ENCODE data around the gene ANXA11. TPM values are rescaled to one million over a fixed set of nuclear protein-coding genes. Genes with fewer than 3 reads are reported as not detected.

The ANXA11 gene
- total and polyA plus RNA-seq, 9 of the 15 experiments (the other 6 are each of a cell fraction or from before 2014, with no cell fraction given), result 43.6 to 212 (median 109) TPM

DNA sequence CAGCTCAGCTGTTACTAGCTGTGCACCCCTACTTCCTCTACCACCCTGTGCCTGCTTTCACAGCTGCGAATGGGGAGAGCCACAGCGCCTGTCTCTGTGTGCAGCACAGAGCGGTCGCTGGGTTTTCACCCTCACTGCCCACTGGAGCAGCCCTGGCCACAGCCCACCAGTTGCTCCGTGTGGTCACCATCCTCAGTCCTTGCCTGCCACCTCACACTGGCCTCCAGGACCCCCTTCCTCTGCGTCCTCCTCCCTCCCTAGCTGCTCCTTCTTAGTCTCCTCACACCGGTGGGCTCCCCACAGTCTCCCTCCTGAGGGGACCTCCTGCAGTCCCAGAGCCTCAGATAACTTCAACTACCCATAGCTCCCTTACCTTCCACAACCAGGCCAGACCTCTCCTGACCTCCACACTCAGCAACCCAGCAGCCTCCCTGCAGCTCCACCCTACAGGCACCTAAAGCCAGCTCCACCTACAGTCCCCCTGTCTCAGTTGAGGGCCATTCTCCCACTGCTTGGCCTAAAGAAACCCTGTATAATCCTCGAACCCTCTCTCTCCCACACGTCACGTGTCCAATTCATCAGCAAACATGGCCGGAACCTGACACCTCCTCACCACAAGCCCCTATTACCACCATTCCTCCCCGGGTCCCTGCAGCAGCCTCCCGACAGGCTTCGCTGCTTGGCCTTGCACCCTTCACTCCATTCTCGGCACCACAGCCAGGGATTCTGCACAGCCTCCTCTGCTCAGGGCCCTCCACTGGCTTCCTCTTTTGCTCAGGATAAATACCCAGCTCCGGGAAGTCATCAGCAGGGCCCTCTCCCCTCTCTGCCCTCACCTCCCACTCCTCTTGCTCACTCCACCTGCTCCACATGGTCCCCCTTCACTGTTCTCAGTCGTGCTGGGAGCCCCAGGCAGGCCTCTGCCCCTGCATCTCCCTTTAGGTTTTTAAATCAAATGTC lies 44.7 kb downstream of the ANXA11 start:
- WGBS (ENCODE audit: insufficient coverage, low coverage, missing lambda C conversion rate), result 86% methylated on average over 15 of the region's 17 CpGs
- Histone ChIP-seq H3K4me3 (no peak overlapping the region), H2AFZ (ENCODE audit: low read depth, low read length) (no peak overlapping the region), H3K79me2 (ENCODE audit: control insufficient read depth, insufficient read depth, low read length) (no peaks in the 10 kb centered on the region), H3K27me3 (ENCODE audit: control insufficient read depth in 2 of 2, insufficient read depth in 2 of 2, low read length in 2 of 2) (no peaks in the 10 kb centered on the region), H3K9me1 (ENCODE audit: control insufficient read depth, insufficient read depth, low read length) (peaks cover 6% of the 10 kb centered on the region), H3K9me3 (replicated peaks; ENCODE audit: control insufficient read depth, insufficient read depth, low read depth, low read length) (no peaks in the 10 kb centered on the region), H3K4me2 (ENCODE audit: insufficient read depth, low read length) (no peak overlapping the region), H3K9ac (ENCODE audit: insufficient read depth in 1 of 2, low read depth in 2 of 2, low read length in 2 of 2) (peak overlapping the region in 1 of 2 experiments; percentile 50; a peak in 2 of 4 replicates), H3K27ac (ENCODE audit: extremely low read depth, low read depth, low read length) (no peak overlapping the region), H4K20me1 (replicated peaks; ENCODE audit: control insufficient read depth, insufficient read depth, low read length) (peaks cover 9% of the 10 kb centered on the region; the same call in 1 of the 2 replicates), H3K36me3 (ENCODE audit: control insufficient read depth, insufficient read depth, low read length) (peaks cover 99% of the 10 kb centered on the region), H3K4me1 (replicated peaks in 1 of 2; ENCODE audit: control insufficient read depth in 2 of 2, insufficient read depth in 2 of 2, low read length in 2 of 2) (peaks cover 20 to 31% of the 10 kb centered on the region in 2 experiments)
- intact Hi-C loops (cut with micrococcal nuclease), result no loop called here
- no TSS peak for BruUV-seq (replicated peaks)
- FAIRE-seq (no peak), DNase-seq (ENCODE audit: extremely low read depth in 1 of 4, low spot score in 3 of 4) (no peak), ATAC-seq (no peak)
- in situ Hi-C loops (cut with MboI), result no loop called here
- CTCF ChIA-PET (ENCODE audit: low intra/inter-chr PET ratio), result interaction anchor here (1.1 kb wide), 1 partner anchor 62 kb away, joined by 5 read pairs; no protein-coding TSS in a partner anchor
- POLR2A ChIA-PET, result interaction anchor here (0.7 to 1.9 kb wide), 6 partner anchors 9 to 258 kb away, joined by 3 to 10 read pairs (median 3); no protein-coding TSS in a partner anchor
- TF ChIP-seq, protein P1, sequence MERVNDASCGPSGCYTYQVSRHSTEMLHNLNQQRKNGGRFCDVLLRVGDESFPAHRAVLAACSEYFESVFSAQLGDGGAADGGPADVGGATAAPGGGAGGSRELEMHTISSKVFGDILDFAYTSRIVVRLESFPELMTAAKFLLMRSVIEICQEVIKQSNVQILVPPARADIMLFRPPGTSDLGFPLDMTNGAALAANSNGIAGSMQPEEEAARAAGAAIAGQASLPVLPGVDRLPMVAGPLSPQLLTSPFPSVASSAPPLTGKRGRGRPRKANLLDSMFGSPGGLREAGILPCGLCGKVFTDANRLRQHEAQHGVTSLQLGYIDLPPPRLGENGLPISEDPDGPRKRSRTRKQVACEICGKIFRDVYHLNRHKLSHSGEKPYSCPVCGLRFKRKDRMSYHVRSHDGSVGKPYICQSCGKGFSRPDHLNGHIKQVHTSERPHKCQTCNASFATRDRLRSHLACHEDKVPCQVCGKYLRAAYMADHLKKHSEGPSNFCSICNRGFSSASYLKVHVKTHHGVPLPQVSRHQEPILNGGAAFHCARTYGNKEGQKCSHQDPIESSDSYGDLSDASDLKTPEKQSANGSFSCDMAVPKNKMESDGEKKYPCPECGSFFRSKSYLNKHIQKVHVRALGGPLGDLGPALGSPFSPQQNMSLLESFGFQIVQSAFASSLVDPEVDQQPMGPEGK (CRISPR knock-in tag; IDR thresholded peaks at IDR 0.05; ENCODE audit: borderline replicate concordance), result no peak
- TF ChIP-seq SIN3B (IDR thresholded peaks at IDR 0.05; ENCODE audit: low read depth) (no peak), ZNF785 (CRISPR knock-in tag; IDR thresholded peaks at IDR 0.05) (no peak), ZNF699 (CRISPR knock-in tag; IDR thresholded peaks at IDR 0.05; ENCODE audit: insufficient replicate concordance) (no peak), RBM14 (IDR thresholded peaks at IDR 0.05; ENCODE audit: borderline replicate concordance, insufficient read depth, low read depth, low read length) (no peak), SPI1 (IDR thresholded peaks at IDR 0.05; ENCODE audit: borderline replicate concordance, low read depth, low read length) (peak; percentile 47; the same call in 1 of the 2 replicates), KDM1A (IDR thresholded peaks at IDR 0.05) (no peak)

Measured in K562 (cell line).